GM21786 (cell line): ENCODE results near the gene CRTAC1.
A peak's percentile ranks its signal among the peaks of the same experiment; 100 is the strongest.

Experiments used
- ATAC-seq: cut with Tn5 transposase; IDR thresholded peaks from one replicate; pipeline ENCODE4 v1.9.1; 2021; ENCODE audit not compliant: unreplicated experiment

The CRTAC1 gene

DNA sequence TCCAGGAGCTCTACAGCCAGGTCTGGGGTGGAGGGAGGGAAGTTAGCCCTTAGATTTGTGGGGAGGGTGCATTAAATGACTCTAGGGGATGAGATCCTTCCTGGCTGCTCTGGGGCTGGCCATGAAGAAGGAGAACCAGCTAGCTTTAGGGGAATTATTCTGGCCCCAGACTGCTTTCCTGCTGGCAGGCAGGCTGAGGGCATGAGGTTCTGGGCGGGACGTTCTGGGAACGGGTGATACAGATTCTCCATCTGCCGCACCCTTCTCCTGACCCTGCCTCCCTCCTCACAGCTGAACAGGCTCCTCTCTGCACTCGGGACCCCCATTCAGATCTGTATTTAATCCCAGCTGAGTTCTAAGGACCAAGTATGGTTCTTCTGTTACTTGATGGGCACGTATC is 156.9 kb downstream of the CRTAC1 start:
- no peak for ATAC-seq

DNA sequence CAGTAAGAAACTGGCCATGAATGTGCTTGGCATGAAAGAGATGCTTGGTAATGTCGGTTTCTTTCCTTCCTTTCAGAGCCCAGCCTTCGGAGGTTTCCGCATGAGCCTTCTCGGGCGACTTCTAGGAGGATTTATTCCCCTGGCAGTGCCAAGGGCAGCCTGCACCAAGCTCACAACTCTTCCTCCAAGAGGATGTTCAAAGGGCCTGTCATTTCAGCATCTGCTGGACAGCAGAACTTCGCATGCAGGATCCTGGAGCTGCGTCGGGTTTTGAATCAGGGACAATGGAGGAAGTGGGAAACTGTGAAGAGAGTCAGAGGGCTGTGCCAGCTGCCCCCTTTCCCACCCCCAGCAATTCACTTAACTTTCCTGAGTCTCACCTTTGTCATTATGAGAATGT is 159.4 kb downstream of the CRTAC1 start:
- ATAC-seq = no peak

DNA sequence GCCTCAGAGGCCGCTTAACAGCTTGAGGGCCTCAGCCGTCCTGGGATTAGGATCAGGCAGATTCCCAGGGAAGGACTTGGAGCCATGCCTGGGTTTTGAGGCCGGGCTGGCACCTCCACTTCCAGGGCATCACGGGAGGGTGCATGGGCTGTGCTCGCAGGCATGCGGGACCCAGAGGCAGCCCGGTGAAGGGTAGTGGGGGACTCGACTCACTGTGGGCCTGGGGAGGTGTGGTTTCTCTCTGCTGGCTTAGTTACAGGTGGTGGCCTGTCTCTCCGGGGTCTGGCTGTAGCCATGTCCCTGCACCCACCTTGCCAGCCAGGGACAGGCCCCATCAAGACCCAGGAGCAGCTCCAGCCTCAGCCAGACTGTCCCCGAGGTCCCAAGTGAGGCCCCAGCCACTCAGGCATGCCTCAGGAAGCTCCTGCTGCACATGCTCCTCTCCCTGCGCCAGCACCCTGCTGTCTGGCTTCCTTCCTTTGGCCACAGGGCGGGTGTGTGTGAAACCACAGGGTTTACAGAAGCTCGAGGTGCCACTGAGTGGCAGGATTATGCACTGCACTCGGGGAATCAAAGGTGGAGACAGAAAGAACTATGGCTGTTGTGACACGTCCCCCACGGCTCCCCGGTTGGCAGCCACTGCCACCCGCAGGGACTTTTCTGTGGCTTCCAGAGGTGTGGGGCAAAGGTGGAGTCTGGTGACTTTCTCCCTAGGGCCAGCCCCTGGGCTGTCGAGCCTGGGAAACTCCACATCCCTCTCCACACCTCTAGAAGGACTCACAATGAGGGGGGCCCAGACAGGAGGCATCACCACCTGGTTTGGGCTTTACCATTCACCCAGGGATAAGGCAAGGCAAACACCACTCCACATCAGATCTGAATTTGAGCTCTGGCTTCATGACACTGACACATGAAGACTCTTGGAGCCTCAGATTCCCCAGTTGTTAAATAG is 161.1 kb downstream of the CRTAC1 start:
- ATAC-seq = peak; percentile 98

DNA sequence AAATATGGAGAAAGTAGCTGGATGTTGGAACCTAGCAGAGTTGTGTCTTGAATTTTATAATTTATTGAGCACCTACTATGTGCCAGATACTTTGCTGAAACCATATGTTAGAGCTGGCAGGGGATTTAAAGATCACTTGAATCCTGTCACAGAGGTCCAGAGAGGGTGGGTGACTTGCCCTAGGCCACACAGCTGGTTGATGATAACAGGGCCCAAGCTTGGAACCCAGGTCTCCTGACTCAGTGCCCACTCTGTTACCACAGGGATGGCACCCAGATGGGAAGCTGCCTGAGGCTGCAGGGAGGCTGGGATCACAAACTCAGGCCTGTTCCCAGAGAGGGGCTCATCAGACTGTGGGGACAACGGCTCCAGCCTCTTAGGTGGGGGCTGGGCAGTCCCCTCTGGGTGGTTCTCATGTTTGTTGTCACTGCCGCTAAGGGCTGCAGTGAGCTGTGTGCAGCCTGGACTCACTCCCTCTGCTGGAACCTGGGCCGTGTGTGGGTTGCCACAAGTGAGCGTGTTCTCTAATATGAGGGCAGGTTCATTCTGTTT is 162.2 kb downstream of the CRTAC1 start:
- no peak for ATAC-seq

DNA sequence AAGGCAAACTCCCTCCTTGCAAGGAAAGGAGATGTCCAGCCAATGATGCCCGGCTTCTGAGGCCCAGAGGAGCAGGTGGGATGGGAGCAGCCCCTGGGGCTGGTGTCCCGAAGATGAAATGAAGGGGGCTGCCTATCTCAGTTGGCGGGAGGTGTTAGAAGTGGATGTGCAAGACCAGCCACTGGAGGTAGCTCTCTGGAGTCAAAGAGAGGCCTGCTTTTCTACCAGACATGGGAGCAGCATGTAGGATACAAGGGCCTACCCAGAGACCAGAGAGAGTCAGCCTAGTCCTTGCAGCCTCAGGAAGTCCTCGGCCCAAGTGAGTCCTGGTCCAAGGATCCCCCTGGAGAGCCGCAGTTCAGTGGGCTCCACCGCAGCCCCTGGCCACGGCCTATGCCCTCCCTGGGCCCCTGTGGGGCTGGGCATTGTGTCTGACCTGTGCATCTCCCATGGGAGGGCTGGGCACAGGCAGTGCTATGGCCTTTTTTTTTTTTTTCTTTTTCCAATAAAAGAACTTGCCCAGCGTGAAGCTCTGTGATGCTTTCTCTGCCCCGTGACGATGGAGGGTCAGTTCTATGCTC is 163.1 kb downstream of the CRTAC1 start:
- ATAC-seq = no peak

DNA sequence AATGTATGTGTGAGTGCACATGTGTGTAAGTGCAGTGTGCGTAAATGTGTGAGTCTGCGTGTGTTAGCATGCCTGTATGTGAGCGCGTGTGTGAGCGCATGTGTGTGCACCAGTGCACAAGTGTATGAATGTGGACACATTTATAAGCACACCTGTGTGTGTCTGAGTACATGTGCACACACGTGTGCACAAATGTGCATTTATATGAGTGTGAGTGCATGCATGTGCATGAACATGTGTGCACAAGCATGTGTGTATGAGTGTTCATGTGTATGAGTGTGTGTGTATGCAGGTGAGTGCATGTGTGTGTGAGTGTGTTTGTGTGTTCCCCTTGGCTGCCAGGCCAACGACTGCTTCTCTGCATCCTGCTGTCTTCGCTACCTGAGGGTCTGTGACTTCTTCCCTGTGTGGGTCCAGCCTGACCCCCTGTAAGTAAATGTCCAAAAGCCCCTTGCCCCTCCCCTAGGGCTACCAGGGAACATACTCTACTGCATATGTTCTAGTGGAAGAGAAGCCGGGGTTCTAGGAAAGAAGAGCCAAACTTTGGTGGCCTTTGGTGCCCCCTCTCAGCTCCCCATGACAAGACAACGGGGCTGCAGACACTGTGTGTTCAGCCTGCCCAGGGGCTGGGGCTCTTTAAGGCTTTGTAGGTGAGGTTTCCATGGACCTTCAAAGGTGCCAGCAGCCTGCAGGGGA is 163.7 kb downstream of the CRTAC1 start:
- no peak for ATAC-seq

DNA sequence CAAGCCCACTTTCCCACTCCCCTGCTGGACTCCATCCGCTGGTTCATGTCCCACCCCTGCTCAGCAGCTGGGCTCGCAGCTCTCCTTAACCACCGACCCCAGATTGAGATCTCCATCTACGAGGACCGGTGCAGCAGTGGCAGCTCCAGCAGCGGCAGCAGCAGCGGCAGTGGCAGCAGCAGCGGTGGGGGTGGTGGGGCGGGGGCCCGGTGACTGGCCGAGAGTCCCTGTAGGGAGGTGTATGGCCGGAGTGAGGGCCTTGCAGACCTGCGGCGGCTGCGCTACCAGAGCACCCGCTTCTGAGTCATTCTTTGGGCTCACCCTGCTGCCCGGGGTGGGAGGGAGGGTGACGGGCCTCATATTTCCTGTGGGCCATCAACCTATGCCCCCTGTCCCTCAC is 164.9 kb downstream of the CRTAC1 start:
- no peak for ATAC-seq

DNA sequence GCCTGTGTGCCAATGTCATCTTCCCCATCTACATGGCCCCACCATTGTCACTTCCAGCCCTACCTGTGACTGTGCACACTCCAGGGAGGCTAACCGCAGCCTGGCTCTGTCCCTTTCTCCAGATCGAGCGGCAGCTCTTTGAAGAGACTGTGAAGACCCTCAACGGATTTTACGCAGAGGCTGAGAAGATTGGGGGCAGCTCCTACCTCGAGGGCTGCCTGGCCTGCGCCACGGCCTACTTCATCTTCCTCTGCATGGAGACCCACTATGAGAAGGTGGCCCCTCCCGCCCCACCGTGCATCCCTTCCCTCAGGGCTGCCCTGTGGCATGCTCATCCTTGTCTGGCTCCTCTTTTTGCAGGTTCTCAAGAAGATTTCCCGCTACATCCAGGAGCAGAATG is 166.6 kb downstream of the CRTAC1 start:
- no peak for ATAC-seq

DNA sequence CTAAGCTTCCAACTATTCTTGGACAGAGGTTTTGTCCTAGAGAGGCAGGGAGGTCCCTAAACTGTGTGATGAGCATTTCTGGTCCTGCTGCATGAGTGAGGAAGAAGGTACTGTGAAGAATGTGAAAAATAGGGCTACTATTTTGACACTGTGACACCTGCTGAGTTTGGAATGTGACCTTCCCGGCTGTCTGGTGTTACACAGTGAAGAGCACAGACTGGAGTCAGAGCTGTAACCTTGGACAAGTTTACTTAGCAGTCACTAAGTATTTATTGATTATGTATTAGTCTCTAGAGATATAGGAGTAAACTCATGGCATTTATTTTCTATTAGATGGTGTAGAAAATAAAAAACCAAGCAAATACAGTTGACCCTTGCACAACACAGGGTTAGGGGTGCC is 168.5 kb downstream of the CRTAC1 start:
- no peak for ATAC-seq

DNA sequence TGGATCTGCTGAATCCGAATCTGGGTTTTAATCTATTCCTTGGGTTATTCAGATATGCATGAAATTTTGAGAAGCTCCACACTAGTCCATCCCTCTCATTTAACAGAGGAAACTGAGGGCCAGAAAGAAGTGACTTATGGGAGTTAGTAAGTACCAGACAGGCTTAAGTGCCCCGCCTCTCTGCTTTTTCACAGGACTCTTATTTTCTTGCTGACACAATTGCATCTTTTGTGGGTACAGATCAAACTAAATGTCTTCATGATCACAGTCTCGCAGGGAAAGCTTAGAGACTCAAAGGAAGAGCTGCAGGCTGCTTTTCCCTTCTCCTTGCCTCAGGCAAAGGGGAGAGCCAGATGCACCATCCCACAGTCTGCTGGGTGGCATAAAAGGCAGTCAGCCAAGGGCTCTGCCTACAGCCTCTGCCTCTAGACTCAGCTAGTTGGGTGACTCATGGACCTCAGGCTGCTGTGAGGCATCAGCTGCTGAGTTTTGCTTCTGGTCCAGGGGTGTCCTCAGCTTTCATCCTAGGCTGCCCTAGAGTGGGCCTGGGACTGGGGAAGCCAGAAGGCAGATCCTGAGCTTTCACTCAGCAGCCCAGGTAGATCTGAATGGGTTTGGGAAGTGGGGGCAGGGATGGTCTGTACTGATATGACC is 169.2 kb downstream of the CRTAC1 start:
- ATAC-seq = no peak

DNA sequence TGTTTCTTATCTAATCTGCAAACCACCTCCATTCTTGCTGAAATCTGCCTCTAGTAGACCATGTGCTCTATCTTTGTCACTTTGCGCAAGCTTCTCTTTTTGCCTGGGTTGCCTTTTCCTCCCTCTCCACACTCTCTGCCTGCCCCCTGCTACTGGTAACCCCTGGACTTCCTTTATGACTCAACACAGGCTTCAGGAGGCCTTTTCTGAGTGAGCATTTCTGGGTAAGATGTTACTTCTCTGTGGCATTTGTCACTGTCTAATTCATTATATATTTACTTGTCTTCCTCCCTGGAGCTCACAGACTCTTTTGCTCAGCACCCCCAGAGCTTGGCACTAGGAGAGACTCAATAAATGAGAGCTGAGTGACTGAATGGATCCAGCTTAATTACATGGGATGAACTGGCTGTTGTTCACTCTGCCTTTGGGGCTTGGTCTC is 172.4 kb downstream of the CRTAC1 start:
- ATAC-seq = no peak

DNA sequence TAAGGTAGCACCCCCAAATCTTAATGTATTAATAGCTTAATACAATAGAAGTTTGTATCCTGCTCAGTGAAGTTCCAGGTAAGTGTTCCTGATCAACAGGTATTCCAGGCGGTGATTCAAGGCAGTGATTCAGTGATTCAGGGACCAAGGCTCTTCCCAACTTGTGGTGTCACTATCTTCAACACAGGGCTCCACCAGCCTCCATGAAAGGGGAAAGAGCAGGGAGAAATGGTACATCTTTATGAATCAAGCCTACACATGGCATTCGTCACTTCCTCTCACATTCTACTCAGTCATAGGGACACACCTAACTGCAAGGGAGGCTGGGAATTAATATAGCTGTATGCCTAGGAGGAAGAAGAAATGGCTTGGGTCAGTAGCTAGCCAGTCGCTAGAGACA is 175.7 kb downstream of the CRTAC1 start:
- no peak for ATAC-seq

DNA sequence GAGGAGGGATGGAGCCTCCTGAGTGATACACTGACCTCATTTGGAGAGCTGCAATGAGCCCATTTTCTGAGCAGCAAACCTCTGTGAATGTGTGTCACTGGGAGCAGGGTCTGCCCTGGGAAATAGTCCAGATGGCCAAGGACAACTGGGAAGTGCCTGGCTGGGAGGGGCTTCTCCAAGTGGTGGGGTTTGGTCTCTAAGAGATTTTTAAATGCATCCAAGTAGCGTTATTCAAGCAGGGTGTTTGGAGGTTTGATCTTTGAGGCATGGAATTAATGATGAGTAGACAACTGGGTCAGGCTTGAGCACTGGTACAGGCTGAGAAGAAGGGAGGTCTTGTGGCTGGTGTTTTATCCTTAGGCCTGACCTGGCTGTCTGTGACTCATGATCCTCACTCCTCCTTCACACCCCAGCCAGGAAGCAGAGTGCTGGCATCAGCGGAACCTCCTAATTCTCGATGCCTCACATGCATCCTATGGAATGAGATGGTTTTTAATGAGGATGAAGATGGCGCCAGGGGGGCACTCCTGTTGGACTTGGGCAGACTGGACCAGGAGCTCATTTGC is 177.5 kb downstream of the CRTAC1 start:
- no peak for ATAC-seq

DNA sequence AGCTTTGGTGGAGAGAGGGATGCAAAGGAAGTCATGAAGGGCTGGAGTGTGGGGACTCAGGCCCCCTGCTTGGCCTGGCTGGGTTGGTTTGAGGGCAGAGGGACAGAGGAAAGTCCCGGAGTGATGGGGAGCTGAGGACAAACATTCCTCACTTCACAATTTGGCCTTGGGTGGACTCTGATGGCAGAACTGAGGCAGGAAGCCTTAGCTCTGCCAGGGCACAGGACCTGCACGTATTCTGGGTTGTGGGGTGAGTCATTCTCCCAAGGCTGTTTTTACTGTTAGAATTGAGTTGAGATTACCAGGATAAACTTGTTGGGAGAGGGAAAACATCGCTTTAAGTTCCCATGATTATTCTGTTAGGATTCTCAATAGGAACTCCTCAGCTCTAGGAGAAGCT is 178.1 kb downstream of the CRTAC1 start:
- no peak for ATAC-seq

DNA sequence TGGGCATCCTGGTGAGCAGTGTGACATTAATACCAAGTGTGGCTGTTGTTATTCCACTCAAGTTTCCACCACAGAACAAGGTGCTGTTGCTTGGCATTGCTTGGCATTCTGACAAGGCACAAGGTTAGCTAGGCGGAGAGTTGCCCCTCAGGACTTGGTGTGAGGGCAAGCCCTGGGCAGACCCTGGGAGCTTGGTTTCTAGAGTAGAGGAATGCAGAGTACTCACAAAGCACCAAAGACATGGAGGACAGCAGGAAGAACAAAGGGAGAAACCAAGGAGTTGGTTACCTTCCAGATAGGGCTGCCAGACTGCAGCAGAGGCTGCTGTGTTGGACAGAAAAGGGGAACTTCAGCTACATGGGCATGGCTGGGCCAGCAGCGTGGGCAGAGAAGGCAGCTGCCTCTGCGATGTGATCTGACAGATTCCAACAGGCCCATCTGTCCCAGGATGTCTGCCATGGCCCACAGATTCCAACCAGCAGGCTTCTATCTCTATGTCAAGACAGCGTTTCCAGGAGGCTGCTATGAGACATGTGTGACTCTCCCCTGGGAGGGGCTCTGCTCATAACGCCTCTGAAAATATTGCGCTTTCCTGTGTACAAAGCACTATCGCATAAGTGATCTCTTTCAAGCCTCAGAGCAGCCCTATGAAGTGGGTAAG is 178.9 kb downstream of the CRTAC1 start:
- no peak for ATAC-seq

DNA sequence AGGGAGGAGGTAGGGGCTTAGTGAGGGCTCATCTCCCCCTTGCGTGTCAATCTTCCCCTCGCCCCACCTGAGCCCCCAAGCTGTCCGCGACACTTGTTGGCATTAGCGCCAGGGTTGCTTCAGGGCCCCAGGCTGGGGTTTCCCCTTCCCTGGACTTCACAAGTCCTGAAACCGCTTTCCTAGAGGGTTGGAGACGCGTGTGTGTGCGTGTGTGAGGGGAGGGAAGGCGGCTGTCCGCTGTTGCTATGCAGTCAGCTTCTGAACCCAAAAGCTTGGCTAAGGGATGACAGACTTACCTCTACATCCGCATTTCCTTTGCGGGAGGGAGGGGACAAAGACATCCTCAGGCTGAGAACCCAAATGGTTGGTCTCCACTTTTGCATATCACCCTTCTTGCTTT is 180.0 kb downstream of the CRTAC1 start:
- ATAC-seq = no peak

DNA sequence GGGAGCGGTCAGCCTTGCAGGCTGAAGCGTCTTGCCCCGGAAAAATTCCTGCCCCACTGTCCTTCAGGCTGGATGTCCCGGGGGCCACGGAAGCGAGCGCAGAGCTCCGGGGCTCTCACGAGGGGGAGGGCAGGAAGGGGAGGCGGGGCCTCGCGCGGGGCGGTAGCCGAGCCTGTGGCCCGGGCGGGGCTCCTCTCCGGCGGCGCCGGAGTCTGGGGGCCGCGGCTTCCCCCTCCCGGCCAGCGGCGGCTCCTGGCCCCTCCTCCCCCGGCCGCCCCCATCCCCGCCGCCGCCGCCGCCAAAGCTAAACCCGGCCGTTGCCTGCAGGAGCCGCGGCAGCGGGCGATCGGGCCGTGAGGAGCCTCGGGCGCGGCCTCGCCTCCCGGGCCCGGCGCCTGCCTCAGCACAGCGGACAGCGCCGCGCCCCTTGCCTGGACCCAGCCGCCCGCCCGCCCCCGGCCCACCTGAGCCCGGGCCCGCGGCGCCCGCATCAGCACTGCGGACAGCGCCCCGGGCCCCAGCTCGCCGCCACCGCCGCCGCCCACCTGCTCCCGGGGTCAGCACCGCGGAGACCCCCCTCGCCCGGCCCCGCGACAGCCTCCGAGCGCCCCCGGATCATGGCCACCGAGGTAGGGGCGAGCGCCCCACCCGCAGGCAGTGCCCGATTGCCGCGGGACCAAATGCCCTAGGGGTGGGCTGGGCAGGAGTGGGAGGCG is 180.6 kb downstream of the CRTAC1 start, which contains the start of gene GOLGA7B:
Gene GOLGA7B, plus strand, starts transcription at position 157 of the 716 bp plus-strand sequence. Its CDS starts 461 bp downstream, at position 618.
- peak; percentile 48 for ATAC-seq

DNA sequence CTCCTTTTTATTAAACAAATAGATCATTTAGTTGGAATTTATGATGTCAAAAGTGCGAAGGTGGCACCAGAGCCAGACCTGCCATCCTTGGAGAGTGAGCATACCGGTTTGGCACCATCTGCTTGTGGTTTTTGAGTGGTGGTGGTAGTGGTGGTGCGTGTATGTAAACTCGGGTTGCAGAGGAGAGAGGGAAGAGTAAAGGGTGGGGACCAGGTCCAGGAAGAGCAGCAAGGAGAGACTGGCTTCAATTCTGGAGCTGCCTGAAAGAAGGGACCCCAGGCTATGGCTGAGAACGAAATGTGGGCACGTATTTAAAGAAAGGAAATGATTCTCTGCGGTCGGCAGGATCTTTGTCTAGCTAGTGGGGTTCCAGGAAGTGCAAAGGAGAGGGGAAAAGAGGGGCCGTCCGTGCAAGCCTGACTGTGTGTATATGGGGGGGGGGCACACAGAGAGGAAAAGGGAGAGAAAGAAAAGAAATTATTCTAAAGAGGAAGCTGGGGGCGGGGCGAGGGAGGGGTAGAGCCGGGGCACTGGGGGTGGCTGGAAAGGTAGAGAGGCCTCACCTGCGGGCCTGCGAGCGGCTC is 181.2 kb downstream of the CRTAC1 start:
- peak; percentile 12 for ATAC-seq

DNA sequence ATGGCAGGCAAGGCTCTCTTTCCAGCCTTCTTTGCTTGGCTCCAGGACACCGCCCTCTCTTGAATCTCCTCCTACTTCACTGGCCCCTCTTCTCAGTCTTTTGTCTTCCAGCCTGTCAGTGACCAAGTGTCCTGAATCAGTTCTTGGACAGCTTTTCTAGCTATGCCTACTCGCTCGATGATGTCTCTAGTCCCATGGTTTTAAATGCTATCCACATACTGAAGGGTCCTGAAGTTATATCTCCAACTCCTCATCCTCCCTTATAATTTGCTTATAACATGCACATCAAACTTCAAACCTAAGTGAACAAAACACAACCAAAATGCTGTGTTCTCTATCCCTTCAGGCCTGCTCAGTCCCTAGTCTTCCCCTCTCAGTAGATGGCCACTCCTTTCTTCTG is 185.7 kb downstream of the CRTAC1 start:
- no peak for ATAC-seq
